NOMO-1 (cell line): ENCODE results near the gene ZNHIT2.

Experiments
- DNase-seq, 2 experiments: peaks; one replicate each; lab custom pipeline; 2025; ENCODE audit not compliant: unreplicated experiment in 2 of 2; lab: John Stamatoyannopoulos, UW

ZNHIT2 gene

GRCh38 chr11:65107751-65108468, 9.6 kb downstream of the ZNHIT2 start:
- DNase-seq: no peak

- DNase-seq: no peak
Measured at GRCh38 chr11:65107078-65107477, 10.4 kb downstream of the ZNHIT2 start.

GRCh38 chr11:65104628-65105027, 12.9 kb downstream of the ZNHIT2 start:
- DNase-seq: no peak

GRCh38 chr11:65103476-65103875, 14.0 kb downstream of the ZNHIT2 start:
- no peak for DNase-seq

GRCh38 chr11:65102142-65103095, 15.1 kb downstream of the ZNHIT2 start:
- DNase-seq: no peak

GRCh38 chr11:65100674-65101350, 16.7 kb downstream of the ZNHIT2 start:
- no peak for DNase-seq

GRCh38 chr11:65096926-65097325, 20.6 kb downstream of the ZNHIT2 start:
- DNase-seq: no peak

- DNase-seq: peak; percentile 88 to 89
Measured at GRCh38 chr11:65095974-65096806, 21.3 kb downstream of the ZNHIT2 start, which contains the start of gene VPS51. VPS51 (plus strand) TSS chr11:65096214; CDS start chr11:65096251, 37 bp downstream.

GRCh38 chr11:65095427-65095826, 22.1 kb downstream of the ZNHIT2 start:
- DNase-seq: no peak

- no peak for DNase-seq
Measured at GRCh38 chr11:65090628-65091027, 26.9 kb downstream of the ZNHIT2 start.

GRCh38 chr11:65089621-65090020, 27.9 kb downstream of the ZNHIT2 start:
- no peak for DNase-seq

GRCh38 chr11:65087827-65088226, 29.7 kb downstream of the ZNHIT2 start:
- DNase-seq: no peak

GRCh38 chr11:65087216-65087615, 30.3 kb downstream of the ZNHIT2 start:
- no peak for DNase-seq

- no peak for DNase-seq
Measured at GRCh38 chr11:65086809-65087208, 30.7 kb downstream of the ZNHIT2 start.

- no peak for DNase-seq
Measured at GRCh38 chr11:65085446-65085845, 32.1 kb downstream of the ZNHIT2 start.

GRCh38 chr11:65084598-65085375, 32.7 kb downstream of the ZNHIT2 start:
- no peak for DNase-seq

GRCh38 chr11:65083834-65084597, 33.5 kb downstream of the ZNHIT2 start, which contains the start of the genes CDCA5 and ZFPL1:
CDCA5 (minus strand) TSS chr11:65084040; CDS start chr11:65083978, 62 bp downstream.
ZFPL1 (plus strand) TSS chr11:65084222; CDS start chr11:65084699, 477 bp downstream.
- DNase-seq: peak; percentile 92 to 97

GRCh38 chr11:65083134-65083833, 34.2 kb downstream of the ZNHIT2 start:
- peak in 1 of 2 experiments; percentile 12 for DNase-seq
